Heart left ventricle (tissue), 16 donors: ENCODE measurements around the gene CAV2. TPM values are rescaled to one million over a fixed set of nuclear protein-coding genes. Genes with fewer than 3 reads are reported as not detected.
A peak's percentile ranks its signal among the peaks of the same experiment; 100 is the strongest.

Experiments
- ATAC-seq, 4 donors: fragments of 200-7000 bp; cut with Tn5 transposase; one replicate each; pipeline ENCODE4 v1.9.1; 2020 to 2022; ENCODE audit warnings: moderate library complexity in 4 of 4, mild to moderate bottlenecking in 3 of 4, moderate number of reproducible peaks in 1 of 4
- DNase-seq, 5 donors: peaks; one replicate each; pipeline ENCODE4 v3.0.0-alpha.2; 2020
- H3K27ac ChIP-seq, 12 donors: fragments of 200-600 bp; sonication (generic) in 4 of 12; one replicate each; pipeline versions ENCODE4 v1.5.0 to v1.8.0; 2016 to 2022; ENCODE audit warnings: mild to moderate bottlenecking in 2 of 12
- H3K27me3 ChIP-seq, 9 donors: fragments of 200-600 bp; sonication (generic) in 2 of 9; one replicate each; pipeline versions ENCODE4 v1.5.1 to v1.8.0; 2016 to 2022; ENCODE audit warnings: mild to moderate bottlenecking in 3 of 9
- H3K36me3 ChIP-seq, 9 donors: fragments of 200-600 bp; sonication (generic) in 2 of 9; one replicate each; pipeline versions ENCODE4 v1.5.0 to v1.8.0; 2018 to 2022; ENCODE audit warnings: mild to moderate bottlenecking in 2 of 9
- H3K4me1 ChIP-seq, 12 donors: fragments of 200-600 bp; sonication (generic) in 4 of 12; one replicate each; pipeline versions ENCODE4 v1.5.0 to v1.8.0; 2016 to 2022; ENCODE audit warnings: mild to moderate bottlenecking in 3 of 12
- H3K4me3 ChIP-seq, 12 donors: fragments of 200-600 bp; sonication (generic) in 4 of 12; one replicate each; pipeline versions ENCODE4 v1.5.0 to v1.8.0; 2017 to 2022; ENCODE audit warnings: mild to moderate bottlenecking in 9 of 12, moderate library complexity in 4 of 12
- H3K9me3 ChIP-seq, 12 donors: fragments of 200-600 bp; sonication (generic) in 4 of 12; one replicate each; pipeline versions ENCODE4 v1.5.0 to v1.8.0; 2016 to 2022; ENCODE audit warnings: mild to moderate bottlenecking in 1 of 12
- CTCF ChIP-seq, 12 donors: fragments of 200-600 bp; sonication (generic) in 4 of 12; IDR thresholded peaks; one replicate each; pipeline versions ENCODE4 v1.5.0 to v1.8.0; 2018 to 2022; ENCODE audit warnings: antibody characterized with exemption in 12 of 12, mild to moderate bottlenecking in 5 of 12
- POLR2A ChIP-seq, 2 donors: fragments of 450-650 bp; IDR thresholded peaks; one replicate each; pipeline ENCODE4 v1.6.1; 2017; ENCODE audit warnings: antibody characterized with exemption in 2 of 2, mild to moderate bottlenecking in 2 of 2, moderate library complexity in 2 of 2
- WGBS, 4 donors: extraction: QIAGEN DNeasy Blood & Tissue Kit in 2 of 4; methylation state at CpG; one replicate each; pipeline versions ENCODE4 v1.1.5 to v1.1.7; 2013 to 2018; 5-methylcytosine and 5-hydroxymethylcytosine counted together
- intact Hi-C, 10 donors: fragments of 100-400 bp; cut with DNase I; formaldehyde crosslinking; loops; one replicate each; pipeline versions ENCODE4 v1.11.1 to v1.14.2; 2022
- polyA plus RNA-seq, 2 donors: library from polyadenylated mRNA; stranded (reverse); fragments of 200-250 nt; gene quantifications; one replicate each; pipeline ENCODE4 v1.2.3, GENCODE V29; 2013
- total RNA-seq, 9 donors: library from RNA; depleted of rRNA in 2 of 9; stranded (reverse); fragments of >200 nt in 2 of 9; fragmentation: NEBNext Ultra II Directional in 3 of 9; extraction: Animal tissue kit (Norgen Biotek cat#: 25700) in 3 of 9; gene quantifications; one replicate each; pipeline versions ENCODE4 v1.1.0 to v1.2.4, GENCODE V29; 2016 to 2023
- donor health status: ischemic (EF 13 %, LVEDD 7.1; RV severe dilation, severe dysfunction).
- donor health status: healthy with polysubstance abuse.
- donor health status: DM: no; HTN: yes; CAD: no.
- donor health status: DM: no; HTN: no; CAD: no.
- donor health status: ischemic (EF 25% LVEDD 6.9; RV normal size, moderate dysfunction).
- donor health status: ischemic (EF 25% LVEDD 5.7; RV mildly dilated, moderate dysfunction).
- donor health status: healthy.
- donor health status: DM: yes; HTN: yes; CAD: no.
- donor health status: ischemic (EF 35%, LVEDD 5.7; RV mildly dilated, moderate dysfunction).
- donor health status: nonischemic (EF 11% LVEDD 7.7; RV severe dilation, severe dysfunction).
- donor health status: DM: yes; HTN: yes; CAD: no.
- donor health status: PGD.
- donor health status: ischemic (EF 29% LVEDD 5.4; RV normal size, mild dysfunction).
- donor health status: nonischemic (EF 23%, LVEDD 6.1; RV moderate dilation, normal function).

Gene CAV2
- total and polyA plus RNA-seq, 11 donors, result 66.3 to 345 (median 236) TPM

DNA sequence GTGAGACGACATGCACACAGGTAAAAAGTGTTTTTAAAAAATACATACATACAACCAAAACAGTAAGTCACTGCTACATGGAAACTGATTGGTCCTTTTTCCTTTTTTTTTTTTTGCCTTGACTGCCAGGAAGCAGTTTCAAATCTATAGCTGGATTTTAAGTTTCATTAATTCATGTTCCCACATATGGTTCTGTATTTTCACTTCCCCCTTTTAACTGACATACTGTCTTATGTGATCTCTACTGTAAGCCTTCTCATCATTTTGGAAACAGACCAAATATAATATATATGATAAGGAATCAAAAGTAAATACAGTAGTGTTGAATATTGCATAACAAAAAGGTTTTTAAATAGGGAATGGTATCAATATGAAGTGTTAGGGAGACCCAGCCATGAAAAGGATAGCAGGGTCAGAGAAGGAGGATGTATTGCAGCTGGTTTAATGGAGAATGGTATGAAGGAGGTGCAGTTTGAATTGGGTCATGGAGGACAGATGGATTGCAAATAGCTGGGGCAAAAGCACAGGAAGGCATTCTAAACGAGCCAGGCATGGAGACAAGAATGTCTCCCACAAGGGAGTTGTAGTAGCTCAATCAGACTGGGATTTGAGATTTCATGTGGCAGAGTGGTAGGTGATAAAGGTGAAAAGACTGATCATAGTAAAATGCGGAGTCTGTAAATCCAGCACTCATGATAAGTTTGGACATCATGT lies 30.7 kb downstream of the CAV2 start:
- Histone ChIP-seq H3K4me1 (peaks cover 11 to 81% (median 62%) of the 10 kb centered on the region in 12 donors), H3K36me3 (peaks cover 0 to 73% (median 11%) of the 10 kb centered on the region in 9 donors), H3K27me3 (peaks cover 0 to 9% (median 0%) of the 10 kb centered on the region in 9 donors), H3K4me3 (peak overlapping the region in 10 of 12 donors; percentile 5 to 90 (median 84)), H3K9me3 (no peaks in the 10 kb centered on the region), H3K27ac (peak overlapping the region in 9 of 12 donors; percentile 6 to 99 (median 39))
- TF ChIP-seq CTCF (IDR thresholded peaks at IDR 0.05) (no peak), POLR2A (IDR thresholded peaks at IDR 0.05) (no peak)
- no peak for ATAC-seq
- WGBS, 4 donors, result 21 to 33% (median 29%) methylated on average over 3 of the region's 3 CpGs
- no peak for DNase-seq
- intact Hi-C loops, result no loop called here

DNA sequence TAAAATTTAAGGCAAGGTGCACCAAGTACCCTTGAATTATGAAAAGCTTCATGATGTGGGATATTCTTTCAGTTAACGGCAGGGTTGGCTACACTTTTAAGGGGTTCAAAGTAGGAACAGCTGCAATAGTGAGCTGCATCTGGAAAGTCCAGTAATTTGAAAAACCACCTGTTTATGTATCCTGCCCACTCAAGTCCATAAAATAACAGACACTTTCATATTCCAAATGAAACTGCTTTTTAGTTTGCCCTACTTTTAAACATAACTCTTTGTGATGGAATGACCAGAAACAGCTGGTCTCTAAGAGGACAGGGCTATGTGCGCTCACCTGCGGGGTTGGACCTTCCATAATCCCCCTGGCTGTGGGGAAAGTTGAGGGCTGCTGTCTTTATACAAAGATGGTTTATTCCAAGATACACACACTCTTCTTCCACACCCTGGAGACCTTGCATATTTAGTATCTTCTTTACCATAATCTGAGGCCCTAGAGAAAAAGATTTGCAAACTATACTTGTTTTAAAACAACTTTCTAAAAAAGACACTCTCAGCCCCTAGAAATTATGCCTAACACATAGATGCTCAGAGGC lies 32.7 kb downstream of the CAV2 start:
- peaks cover 0 to 84% (median 17%) of the 10 kb centered on the region in 9 donors for H3K36me3 ChIP-seq
- no peak for ATAC-seq
- H3K9me3 ChIP-seq, result no peaks in the 10 kb centered on the region
- peak overlapping the region in 2 of 12 donors; percentile 32 to 55 for H3K27ac ChIP-seq
- peak overlapping the region in 9 of 12 donors; percentile 5 to 90 (median 83) for H3K4me3 ChIP-seq
- intact Hi-C loops, result no loop called here
- TF ChIP-seq CTCF (IDR thresholded peaks at IDR 0.05), result no peak
- no peak for TF ChIP-seq POLR2A (IDR thresholded peaks at IDR 0.05)
- DNase-seq, result no peak
- WGBS, 4 donors, result 60 to 70% (median 65%) methylated on average over 3 of the region's 3 CpGs
- peaks cover 17 to 93% (median 68%) of the 10 kb centered on the region in 12 donors for H3K4me1 ChIP-seq
- no peaks in the 10 kb centered on the region for H3K27me3 ChIP-seq

- H3K9me3 ChIP-seq, result no peaks in the 10 kb centered on the region
- 50 to 74% (median 59%) methylated on average over 2 of the region's 2 CpGs for WGBS, 4 donors
- H3K27ac ChIP-seq, result peak overlapping the region in 11 of 12 donors; percentile 6 to 63 (median 33)
- H3K36me3 ChIP-seq, result peaks cover 0 to 84% (median 23%) of the 10 kb centered on the region in 9 donors
- peak overlapping the region in 4 of 12 donors; percentile 1 to 24 (median 8) for H3K4me3 ChIP-seq
- H3K4me1 ChIP-seq, result peaks cover 25 to 94% (median 64%) of the 10 kb centered on the region in 12 donors
- no peak for DNase-seq
- H3K27me3 ChIP-seq, result no peaks in the 10 kb centered on the region
- TF ChIP-seq CTCF (IDR thresholded peaks at IDR 0.05) (no peak), POLR2A (IDR thresholded peaks at IDR 0.05) (no peak)
- intact Hi-C loops, result loop anchor here in 2 of 10 donors (1.0 to 5.0 kb wide), 2 partner anchors 12 to 362 kb away; no protein-coding TSS in a partner anchor
- ATAC-seq, result peak in 1 of 4 donors; percentile 42
Measured at GRCh38 chr7:116534790-116535189, 35.3 kb downstream of the CAV2 start.

DNA sequence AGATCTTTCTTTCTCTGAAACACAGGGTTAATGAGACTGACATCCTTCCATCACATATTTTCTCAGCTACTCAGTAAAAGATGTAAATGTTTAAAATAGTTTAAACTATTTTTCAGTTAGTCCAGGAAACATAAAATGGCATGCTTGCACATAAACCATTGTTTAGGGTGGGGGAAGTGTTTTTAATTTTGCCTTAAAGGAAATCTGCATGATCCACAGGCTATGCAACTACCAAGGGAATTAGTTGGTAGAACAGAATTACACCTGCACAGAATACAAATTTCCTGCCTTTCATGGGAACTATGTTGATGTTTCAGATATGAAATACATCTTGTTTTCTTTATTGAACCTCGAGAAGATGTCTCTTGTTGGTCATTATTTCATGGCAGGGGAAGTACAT lies 35.9 kb downstream of the CAV2 start:
- peak overlapping the region in 7 of 12 donors; percentile 6 to 63 (median 39) for H3K27ac ChIP-seq
- TF ChIP-seq CTCF (IDR thresholded peaks at IDR 0.05), result no peak
- TF ChIP-seq POLR2A (IDR thresholded peaks at IDR 0.05), result no peak
- no peaks in the 10 kb centered on the region for H3K9me3 ChIP-seq
- ATAC-seq (no peak), DNase-seq (no peak)
- H3K4me1 ChIP-seq, result peaks cover 21 to 94% (median 64%) of the 10 kb centered on the region in 12 donors
- H3K27me3 ChIP-seq, result no peaks in the 10 kb centered on the region
- 59 to 75% (median 64%) methylated on average over 1 of the region's 1 CpG for WGBS, 4 donors
- peak overlapping the region in 2 of 12 donors; percentile 14 to 24 for H3K4me3 ChIP-seq
- intact Hi-C loops, result loop anchor here in 1 of 10 donors (5.0 kb wide), 1 partner anchor 363 kb away; no protein-coding TSS in a partner anchor
- H3K36me3 ChIP-seq, result peaks cover 0 to 84% (median 26%) of the 10 kb centered on the region in 9 donors
